Activated CD8-positive, alpha-beta T cell treated with anti-CD3 and anti-CD28 coated beads for 36 hours (primary cell): ENCODE results near the gene SDK2. TPM values are rescaled to one million over a fixed set of nuclear protein-coding genes. Genes with fewer than 3 reads are reported as not detected.

Source experiments
- ATAC-seq: fragments of 200-7000 bp; cut with Tn5 transposase; one replicate; pipeline ENCODE4 v1.10.0; 2021; ENCODE audit warnings: mild to moderate bottlenecking, moderate library complexity
- CTCF ChIA-PET: fragments of 350-600 bp; sonication (Branson Sonifier 250); formaldehyde crosslinking; loops from one replicate; lab custom pipeline; 2021; ENCODE audit warnings: antibody characterized with exemption; lab: Charles Lee
- POLR2A ChIA-PET: fragments of 350-600 bp; sonication (Branson Sonifier 250); formaldehyde crosslinking; loops from one replicate; lab custom pipeline; 2021; ENCODE audit warnings: antibody characterized with exemption; lab: Charles Lee
- DNase-seq: peaks from one replicate; pipeline ENCODE4 v3.0.0-alpha.2; 2020
- H3K27ac Mint-ChIP-seq: one replicate; pipeline ENCODE4 v1.8.0; 2021; ENCODE audit warnings: mild to moderate bottlenecking, mixed read lengths
- H3K27me3 Mint-ChIP-seq: one replicate; pipeline ENCODE4 v1.8.0; 2021; ENCODE audit warnings: mixed read lengths
- H3K36me3 Mint-ChIP-seq: one replicate; pipeline ENCODE4 v1.8.0; 2021; ENCODE audit warnings: low read depth, mixed read lengths
- H3K4me1 Mint-ChIP-seq: one replicate; pipeline ENCODE4 v1.8.0; 2021; ENCODE audit warnings: low read depth, mixed read lengths
- H3K4me3 Mint-ChIP-seq: one replicate; pipeline ENCODE4 v1.8.0; 2021; ENCODE audit warnings: mild to moderate bottlenecking, moderate library complexity, mixed read lengths
- H3K9me3 Mint-ChIP-seq: one replicate; pipeline ENCODE4 v1.8.0; 2021; ENCODE audit warnings: mixed read lengths
- intact Hi-C: fragments of 100-400 bp; cut with micrococcal nuclease; formaldehyde crosslinking; loops from one replicate; pipeline ENCODE4 v1.10.0; 2022
- total RNA-seq, 2 experiments: library from RNA; stranded (reverse); gene quantifications; one replicate each; pipeline ENCODE4 v1.2.3, GENCODE V29; 2021
- TF ChIP-seq, protein P1 (sequence below): fragments of 200-600 bp; IDR thresholded peaks from one replicate; pipeline ENCODE4 v1.8.0; 2022; ENCODE audit warnings: antibody characterized with exemption, mild to moderate bottlenecking

SDK2 gene
- total RNA-seq, 2 experiments from 2014 or later = 3.2 to 3.3 TPM

- intact Hi-C loops = no loop called here
- no peak for ATAC-seq
- POLR2A ChIA-PET = interaction anchor here (1.1 kb wide), 1 partner anchor 15 kb away, joined by 3 read pairs; no protein-coding TSS in a partner anchor
Observed at GRCh38 chr17:73549841-73550430, 94.3 kb downstream of the SDK2 start.

GRCh38 chr17:73548620-73549311 is 95.5 kb downstream of the SDK2 start:
- Mint-ChIP-seq H3K27ac (no peak overlapping the region), H3K36me3 (no peaks in the 10 kb centered on the region), H3K4me1 (peaks cover 17% of the 10 kb centered on the region), H3K27me3 (no peaks in the 10 kb centered on the region), H3K9me3 (no peaks in the 10 kb centered on the region), H3K4me3 (no peak overlapping the region)
- DNase-seq (no peak), ATAC-seq (no peak)
- intact Hi-C loops = no loop called here
- CTCF ChIA-PET = no interaction called here
- TF ChIP-seq, protein P1, sequence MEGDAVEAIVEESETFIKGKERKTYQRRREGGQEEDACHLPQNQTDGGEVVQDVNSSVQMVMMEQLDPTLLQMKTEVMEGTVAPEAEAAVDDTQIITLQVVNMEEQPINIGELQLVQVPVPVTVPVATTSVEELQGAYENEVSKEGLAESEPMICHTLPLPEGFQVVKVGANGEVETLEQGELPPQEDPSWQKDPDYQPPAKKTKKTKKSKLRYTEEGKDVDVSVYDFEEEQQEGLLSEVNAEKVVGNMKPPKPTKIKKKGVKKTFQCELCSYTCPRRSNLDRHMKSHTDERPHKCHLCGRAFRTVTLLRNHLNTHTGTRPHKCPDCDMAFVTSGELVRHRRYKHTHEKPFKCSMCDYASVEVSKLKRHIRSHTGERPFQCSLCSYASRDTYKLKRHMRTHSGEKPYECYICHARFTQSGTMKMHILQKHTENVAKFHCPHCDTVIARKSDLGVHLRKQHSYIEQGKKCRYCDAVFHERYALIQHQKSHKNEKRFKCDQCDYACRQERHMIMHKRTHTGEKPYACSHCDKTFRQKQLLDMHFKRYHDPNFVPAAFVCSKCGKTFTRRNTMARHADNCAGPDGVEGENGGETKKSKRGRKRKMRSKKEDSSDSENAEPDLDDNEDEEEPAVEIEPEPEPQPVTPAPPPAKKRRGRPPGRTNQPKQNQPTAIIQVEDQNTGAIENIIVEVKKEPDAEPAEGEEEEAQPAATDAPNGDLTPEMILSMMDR = no peak
- POLR2A ChIA-PET = no interaction called here

More at GRCh38 chr17:73549841-73550430, 94.3 kb downstream of the SDK2 start:
- Mint-ChIP-seq H3K4me1 (peaks cover 21% of the 10 kb centered on the region), H3K27ac (no peak overlapping the region), H3K9me3 (peaks cover 3% of the 10 kb centered on the region), H3K27me3 (no peaks in the 10 kb centered on the region), H3K36me3 (no peaks in the 10 kb centered on the region), H3K4me3 (no peak overlapping the region)
- DNase-seq = no peak
- CTCF ChIA-PET = no interaction called here
- TF ChIP-seq, protein P1 = no peak

GRCh38 chr17:73547790-73548189 is 96.5 kb downstream of the SDK2 start:
- Mint-ChIP-seq H3K9me3 (no peaks in the 10 kb centered on the region), H3K4me1 (peaks cover 16% of the 10 kb centered on the region), H3K4me3 (no peak overlapping the region), H3K27ac (no peak overlapping the region), H3K36me3 (no peaks in the 10 kb centered on the region), H3K27me3 (no peaks in the 10 kb centered on the region)
- ATAC-seq (no peak), DNase-seq (no peak)
- CTCF ChIA-PET = no interaction called here
- TF ChIP-seq, protein P1 = no peak
- intact Hi-C loops = no loop called here
- POLR2A ChIA-PET = no interaction called here

DNA sequence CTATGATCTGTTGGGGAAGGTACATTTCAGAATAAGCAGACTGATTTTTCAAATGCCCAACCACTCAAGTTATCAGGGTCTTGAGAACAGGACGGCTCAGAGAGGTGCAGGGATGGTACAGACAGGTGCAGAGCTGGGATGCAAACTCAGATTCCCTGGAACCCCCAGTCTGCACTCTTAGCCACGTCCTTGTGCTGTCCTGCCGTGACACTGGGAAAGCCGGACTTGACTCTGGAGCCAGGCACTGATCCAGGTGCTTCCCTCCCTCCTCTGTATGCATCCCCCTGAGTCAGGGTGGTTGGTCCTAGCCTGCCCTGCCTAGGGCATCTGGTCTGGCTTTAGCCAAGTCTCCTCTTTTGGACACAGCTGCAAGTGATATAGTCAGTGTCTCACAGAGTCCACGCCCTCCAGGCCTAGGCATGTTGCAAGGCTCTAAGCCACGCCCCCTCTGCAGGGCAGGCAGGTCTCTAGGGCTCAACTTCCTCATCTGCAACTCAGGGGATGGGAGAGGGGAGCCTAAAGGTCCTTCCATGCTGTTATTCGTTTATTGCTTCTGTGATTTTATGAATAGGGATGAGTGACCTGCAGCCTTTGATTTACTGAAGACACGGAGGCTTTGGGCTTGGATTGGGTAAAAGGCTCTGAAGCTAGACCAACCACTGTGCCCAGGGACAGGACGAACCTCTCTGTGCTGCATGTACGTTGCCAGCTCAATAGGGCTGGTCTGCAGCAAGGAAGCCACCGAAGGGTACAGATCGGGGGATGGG is 97.3 kb downstream of the SDK2 start:
- intact Hi-C loops = no loop called here
- DNase-seq = peak; percentile 62
- no peak overlapping the region for H3K27ac Mint-ChIP-seq
- H3K36me3 Mint-ChIP-seq = no peaks in the 10 kb centered on the region
- peaks cover 14% of the 10 kb centered on the region for H3K4me1 Mint-ChIP-seq
- no peaks in the 10 kb centered on the region for H3K9me3 Mint-ChIP-seq
- CTCF ChIA-PET = no interaction called here
- TF ChIP-seq, protein P1 = no peak
- H3K4me3 Mint-ChIP-seq = no peak overlapping the region
- ATAC-seq = peak; percentile 86
- H3K27me3 Mint-ChIP-seq = no peaks in the 10 kb centered on the region
- POLR2A ChIA-PET = no interaction called here
